IPS-18c (cell line): ENCODE measurements around the gene ITPRIPL1.

Experiments used
- H3K4me3 ChIP-seq: 2 replicates; pipeline ENCODE4 v1.7.0; 2013; ENCODE audit warnings: low read depth, mild to moderate bottlenecking, low read length, moderate library complexity; ENCODE audit not compliant: insufficient read depth
- H3K9me3 ChIP-seq: one replicate; pipeline ENCODE4 v1.6.1; 2013; ENCODE audit warnings: mild to moderate bottlenecking, low read length, moderate library complexity; ENCODE audit not compliant: control insufficient read depth, insufficient read depth

ITPRIPL1 gene

DNA sequence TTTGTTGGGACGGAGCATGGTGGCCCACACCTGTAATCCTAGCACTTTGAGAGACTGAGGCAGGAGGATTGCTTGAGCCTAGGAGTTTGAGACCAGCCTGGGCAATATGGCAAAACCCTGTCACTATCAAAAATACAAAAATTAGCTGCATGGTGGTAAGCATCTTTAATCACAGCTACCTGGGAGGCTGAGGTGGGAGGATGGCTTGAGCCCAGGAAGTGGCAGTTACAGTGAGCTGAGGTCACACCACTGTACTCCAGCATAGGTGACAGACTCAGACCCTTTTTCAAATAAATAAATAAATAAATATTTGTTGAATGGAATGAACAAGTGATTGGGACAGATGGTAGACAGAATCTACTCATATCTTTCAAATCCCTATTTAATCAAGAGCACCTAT lies 5.7 kb upstream of the ITPRIPL1 start:
- H3K9me3 ChIP-seq: no peaks in the 10 kb centered on the region
- no peak overlapping the region for H3K4me3 ChIP-seq

DNA sequence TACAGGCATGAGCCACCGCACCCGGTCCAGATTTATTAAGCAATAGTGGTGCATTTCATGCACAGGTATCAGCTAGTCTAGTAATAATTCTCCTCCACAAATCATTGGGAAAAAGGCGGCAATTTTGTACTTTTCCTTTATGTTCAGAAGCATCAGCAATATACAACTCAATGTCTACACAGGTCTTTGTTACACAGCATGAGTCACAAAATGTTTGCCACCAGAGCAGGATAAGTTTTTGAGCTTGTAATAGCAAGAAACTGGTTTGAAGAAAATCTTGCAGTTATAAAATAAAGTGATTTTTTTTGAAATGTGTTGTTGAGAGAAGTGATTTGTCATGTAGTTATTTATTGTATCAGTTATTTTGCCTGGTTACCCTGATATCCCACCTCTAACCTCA lies 4.8 kb upstream of the ITPRIPL1 start:
- Histone ChIP-seq H3K4me3 (no peak overlapping the region), H3K9me3 (no peaks in the 10 kb centered on the region)

DNA sequence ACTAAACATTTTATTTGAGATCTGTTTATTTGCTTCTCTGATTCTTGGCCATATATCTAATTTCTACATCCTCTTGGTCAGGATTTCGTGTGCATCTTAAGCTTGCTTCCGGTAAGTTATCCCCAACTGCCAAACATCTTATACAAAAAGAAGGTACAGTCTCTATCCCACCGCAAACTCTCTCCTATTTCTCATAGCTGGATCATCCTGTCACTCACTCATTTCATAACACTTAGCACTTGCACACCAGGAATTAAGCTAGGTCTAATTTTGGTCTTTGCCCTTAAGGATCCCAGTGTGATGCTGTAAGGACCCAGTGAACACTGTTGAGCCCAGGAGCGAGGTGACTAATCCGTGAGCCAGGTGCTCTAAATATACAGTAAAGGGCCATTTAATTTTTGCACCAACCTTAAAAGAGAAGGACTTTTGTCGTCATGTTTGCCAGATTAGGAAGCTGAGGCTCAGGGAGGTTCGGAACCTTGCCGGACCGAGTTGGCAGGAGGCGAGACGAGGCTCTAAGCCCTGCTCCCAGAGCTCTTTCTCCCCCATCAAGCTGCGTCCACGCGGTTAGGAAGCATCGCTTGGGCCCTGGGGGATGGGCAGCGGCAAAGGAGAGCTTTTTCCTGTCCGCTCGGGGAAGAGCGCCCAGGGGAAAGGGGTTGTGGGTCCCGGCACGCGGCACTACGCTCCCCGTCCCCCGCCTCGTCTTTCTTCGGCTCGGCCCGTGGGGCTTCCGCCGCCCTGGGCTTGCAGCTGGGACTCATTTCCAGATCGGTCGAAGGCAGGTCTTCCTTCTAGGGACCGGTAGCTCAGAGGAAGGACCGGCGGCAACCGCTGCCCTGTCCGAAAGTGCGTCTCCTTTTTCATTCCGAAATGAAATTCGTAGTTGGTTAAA lies 4.1 kb upstream of the ITPRIPL1 start:
- Histone ChIP-seq H3K9me3 (no peaks in the 10 kb centered on the region), H3K4me3 (peak overlapping the region; percentile 63)

DNA sequence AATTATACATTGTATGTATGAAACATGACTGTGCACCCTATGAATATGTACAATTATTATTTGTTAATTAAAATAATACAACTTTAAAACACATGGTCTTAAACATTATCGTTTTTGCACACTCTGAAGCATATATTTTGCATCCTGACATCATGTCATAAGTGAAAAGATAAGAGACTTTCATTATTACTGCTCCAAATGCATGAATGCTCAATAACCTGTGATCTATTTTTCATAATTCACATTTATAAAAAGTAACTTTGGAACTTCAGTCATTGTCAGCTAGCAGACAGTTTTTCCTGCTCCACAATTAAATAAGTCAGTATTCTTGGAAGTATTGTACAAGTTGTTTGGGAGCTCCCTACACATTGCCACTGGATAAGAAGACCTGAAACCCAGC lies 1.3 kb upstream of the ITPRIPL1 start:
- no peaks in the 10 kb centered on the region for H3K9me3 ChIP-seq
- no peak overlapping the region for H3K4me3 ChIP-seq

DNA sequence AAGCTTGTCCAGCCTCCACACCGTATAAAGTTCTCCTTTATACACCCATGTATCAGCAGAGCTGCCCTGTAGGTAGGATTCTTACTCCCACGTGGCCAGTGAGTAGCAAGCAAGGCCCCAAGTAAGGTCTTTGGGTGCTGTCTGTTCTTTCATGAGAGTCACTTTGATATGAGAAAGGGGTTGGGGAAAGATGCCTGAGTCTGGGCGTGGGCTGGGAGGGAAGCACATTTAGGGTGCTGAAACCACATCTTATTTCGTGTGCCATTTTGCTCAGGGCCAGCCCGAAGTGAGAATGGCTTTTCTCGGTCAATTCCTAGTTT lies 436 bp upstream of the ITPRIPL1 start:
- H3K4me3 ChIP-seq: peak overlapping the region; percentile 56
- no peaks in the 10 kb centered on the region for H3K9me3 ChIP-seq

DNA sequence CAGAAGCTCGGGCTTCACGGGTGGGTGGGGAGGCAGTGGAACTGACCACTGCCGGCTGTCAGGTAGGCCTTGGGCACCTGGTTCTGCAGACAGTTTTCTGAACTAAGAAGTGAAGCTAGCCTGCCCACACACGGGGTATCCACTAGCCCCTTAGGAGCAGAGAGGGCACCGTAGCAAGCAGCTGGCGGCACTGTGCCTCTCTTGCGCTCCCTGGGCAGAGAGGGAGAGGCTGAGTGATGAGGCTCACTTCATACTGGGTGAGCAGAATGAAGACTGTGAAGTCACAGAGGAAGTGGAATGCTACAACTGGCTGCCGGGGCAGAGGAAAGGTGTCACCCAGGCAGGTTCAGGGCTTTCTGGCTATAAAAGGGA lies 753 bp downstream of the ITPRIPL1 start:
- Histone ChIP-seq H3K9me3 (no peaks in the 10 kb centered on the region), H3K4me3 (peak overlapping the region; percentile 56)

DNA sequence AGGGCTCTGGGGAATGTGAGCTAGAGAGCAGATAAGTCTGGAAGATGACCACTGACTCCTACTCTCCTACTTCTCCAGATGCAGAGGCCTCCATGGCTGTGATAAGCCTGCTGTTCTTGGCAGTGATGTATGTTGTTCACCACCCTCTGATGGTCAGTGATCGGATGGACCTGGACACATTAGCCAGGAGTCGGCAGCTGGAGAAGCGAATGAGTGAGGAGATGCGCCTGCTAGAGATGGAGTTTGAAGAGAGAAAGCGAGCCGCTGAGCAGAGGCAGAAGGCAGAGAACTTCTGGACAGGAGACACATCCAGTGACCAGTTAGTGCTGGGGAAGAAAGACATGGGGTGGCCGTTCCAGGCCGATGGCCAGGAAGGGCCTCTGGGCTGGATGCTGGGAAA lies 1.4 kb downstream of the ITPRIPL1 start:
- Histone ChIP-seq H3K9me3 (no peaks in the 10 kb centered on the region), H3K4me3 (no peak overlapping the region)

DNA sequence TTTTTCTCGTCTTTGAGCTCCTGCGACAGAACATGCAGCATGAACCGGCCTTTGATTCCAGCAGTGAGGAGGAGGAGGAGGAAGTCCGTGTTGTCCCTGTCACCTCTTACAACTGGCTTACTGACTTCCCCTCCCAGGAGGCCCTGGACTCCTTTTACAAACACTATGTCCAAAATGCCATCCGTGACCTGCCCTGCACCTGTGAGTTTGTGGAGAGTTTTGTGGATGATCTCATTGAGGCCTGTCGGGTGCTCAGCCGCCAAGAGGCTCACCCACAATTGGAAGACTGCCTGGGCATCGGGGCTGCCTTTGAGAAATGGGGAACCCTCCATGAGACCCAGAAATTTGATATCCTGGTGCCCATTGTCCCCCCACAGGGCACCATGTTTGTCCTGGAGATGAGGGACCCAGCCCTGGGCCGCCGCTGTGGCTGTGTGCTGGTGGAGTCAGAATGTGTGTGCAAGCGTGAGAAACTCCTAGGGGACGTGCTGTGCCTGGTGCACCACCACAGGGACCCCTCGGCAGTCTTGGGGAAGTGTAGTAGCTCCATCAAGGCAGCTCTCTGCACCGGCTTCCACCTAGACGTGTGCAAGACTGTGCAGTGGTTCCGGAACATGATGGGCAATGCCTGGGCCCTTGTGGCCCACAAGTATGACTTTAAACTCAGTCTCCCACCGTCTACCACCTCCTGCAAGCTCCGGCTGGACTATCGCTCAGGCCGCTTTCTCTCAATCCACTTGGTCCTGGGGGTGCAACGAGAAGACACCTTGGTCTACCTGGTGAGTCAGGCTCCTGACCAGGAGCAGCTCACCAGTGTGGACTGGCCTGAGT lies 2.1 kb downstream of the ITPRIPL1 start:
- Histone ChIP-seq H3K9me3 (no peaks in the 10 kb centered on the region), H3K4me3 (no peak overlapping the region)

DNA sequence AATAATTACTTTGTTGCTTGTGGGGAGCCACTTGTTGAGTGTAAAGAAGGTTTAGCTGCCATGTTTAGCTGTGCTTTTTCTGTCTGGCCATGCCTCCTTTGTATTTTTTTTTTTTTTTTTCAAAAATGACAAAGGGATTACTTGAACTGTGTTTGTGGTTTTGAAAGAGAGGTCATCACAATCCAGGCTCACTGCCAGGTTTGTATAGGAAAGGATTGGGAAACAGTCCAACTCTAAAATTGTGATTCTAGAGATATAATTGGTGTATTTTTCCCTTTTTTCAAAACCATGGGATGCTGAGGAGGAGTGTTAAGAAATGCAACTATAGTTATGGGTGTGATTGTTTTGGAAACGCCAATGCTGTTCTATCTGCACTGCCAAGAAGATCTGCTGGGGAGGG lies 4.3 kb downstream of the ITPRIPL1 start:
- no peak overlapping the region for H3K4me3 ChIP-seq
- H3K9me3 ChIP-seq: no peaks in the 10 kb centered on the region

DNA sequence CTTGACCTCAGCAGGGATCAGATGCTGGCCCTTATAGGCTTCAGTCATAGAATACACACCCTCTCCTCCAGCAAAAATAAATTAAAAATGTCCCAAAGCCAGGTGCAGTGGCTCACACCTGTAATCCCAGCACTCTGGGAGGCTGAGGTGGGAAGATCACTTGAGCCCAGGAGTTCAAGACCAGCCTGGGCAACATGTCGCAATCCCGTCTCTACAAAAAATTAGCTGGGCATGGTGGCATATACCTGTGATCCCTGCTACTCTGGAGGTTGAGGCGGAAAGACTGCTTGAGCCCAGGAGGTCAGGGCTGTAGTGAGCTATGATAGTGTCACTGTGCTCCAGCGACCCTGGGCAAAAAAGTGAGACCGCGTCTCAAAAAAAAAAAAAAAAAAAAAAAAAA lies 4.8 kb downstream of the ITPRIPL1 start:
- Histone ChIP-seq H3K4me3 (no peak overlapping the region), H3K9me3 (no peaks in the 10 kb centered on the region)

DNA sequence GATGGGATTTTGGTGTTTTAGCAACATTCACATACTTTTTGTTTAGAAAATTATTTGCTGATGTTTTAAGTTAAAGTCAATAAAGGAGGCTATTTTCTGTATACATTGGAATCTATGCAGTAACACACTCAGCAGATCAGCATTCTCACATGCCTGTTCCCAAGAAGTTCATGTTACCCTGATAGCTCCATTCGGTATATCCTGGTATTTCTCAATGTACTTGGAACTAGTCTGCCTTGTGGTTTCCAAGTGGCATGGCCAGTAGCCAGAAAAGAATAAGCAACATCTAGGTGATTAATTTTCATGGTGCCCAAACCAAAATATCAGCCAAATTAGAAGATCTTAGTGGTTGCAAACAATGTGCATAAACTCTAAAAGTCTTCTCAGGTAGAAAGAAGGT lies 5.3 kb downstream of the ITPRIPL1 start:
- Histone ChIP-seq H3K4me3 (no peak overlapping the region), H3K9me3 (no peaks in the 10 kb centered on the region)

DNA sequence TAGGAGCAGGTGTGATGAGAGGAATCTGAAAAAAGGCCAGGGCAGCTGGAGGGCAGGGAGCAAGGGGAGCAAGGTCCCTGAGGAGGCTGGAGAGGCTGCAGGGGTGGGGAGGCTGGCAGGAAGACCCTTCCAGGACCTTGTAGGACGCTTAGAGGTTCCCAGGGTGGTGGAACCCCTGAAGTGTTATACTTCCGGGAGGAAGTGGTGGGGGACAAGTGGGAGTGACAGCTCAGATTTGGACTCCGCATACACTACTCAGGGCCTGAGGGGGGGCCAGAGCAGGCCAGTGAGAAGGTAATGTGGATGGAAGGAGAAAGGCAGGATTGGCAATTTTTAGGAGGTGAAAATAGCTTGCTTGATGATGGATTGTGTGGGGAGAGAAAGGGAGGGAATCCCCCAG lies 8.6 kb downstream of the ITPRIPL1 start:
- H3K9me3 ChIP-seq: no peaks in the 10 kb centered on the region
- H3K4me3 ChIP-seq: no peak overlapping the region

DNA sequence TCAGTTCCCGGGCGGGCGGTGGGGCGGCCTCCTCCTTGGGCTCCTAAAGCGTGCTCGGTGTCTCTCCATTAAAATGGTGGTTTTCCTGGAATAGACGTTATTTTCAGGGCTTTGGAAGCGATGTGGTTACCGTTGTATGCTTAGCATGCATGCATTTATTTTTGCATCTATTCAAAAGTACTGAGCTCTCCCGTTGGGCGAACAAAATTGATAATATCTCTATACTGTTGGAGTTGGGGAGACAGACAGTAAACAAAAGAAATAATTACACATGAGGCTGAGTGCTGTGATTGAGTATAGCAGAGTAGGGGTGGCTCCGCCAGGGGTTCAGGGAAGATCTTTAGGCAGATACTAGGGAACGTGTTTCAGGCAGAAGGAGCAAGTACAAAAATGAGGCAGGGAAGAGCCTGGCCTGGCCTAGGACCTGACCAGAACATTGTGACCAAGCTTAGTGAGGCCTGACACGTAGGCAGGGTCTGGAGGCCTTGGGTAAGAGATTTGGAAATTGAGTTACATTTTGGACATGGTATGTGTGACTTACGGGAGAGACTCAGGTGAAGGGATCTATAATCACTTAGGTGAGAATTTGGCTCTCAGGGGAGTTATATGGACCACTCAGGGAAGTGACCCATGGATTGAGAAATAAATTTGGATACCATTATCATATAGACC lies 11.1 kb downstream of the ITPRIPL1 start:
- peak overlapping the region; percentile 85 for H3K4me3 ChIP-seq
- H3K9me3 ChIP-seq: no peaks in the 10 kb centered on the region

DNA sequence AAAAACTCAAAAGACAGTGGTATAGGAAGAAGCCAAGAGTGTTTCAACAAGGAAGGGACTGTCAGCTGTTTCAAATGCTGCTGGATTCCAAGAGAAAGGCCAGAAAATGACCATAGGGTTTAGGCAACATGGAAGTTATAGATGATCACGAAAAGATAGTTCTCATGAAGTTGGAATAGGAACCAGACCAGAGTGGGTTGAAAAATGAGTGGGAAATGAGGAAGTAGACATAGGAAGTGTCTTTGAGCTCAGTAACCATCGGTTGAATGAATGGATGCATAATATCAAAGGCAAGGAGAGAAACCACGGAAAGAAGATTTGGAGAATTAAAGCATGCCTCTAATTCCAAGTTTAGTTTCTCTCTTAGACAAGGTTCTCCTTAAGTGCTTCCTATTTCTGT lies 11.8 kb downstream of the ITPRIPL1 start:
- Histone ChIP-seq H3K4me3 (peak overlapping the region; percentile 85; the same call in 1 of the 2 replicates), H3K9me3 (no peaks in the 10 kb centered on the region)

DNA sequence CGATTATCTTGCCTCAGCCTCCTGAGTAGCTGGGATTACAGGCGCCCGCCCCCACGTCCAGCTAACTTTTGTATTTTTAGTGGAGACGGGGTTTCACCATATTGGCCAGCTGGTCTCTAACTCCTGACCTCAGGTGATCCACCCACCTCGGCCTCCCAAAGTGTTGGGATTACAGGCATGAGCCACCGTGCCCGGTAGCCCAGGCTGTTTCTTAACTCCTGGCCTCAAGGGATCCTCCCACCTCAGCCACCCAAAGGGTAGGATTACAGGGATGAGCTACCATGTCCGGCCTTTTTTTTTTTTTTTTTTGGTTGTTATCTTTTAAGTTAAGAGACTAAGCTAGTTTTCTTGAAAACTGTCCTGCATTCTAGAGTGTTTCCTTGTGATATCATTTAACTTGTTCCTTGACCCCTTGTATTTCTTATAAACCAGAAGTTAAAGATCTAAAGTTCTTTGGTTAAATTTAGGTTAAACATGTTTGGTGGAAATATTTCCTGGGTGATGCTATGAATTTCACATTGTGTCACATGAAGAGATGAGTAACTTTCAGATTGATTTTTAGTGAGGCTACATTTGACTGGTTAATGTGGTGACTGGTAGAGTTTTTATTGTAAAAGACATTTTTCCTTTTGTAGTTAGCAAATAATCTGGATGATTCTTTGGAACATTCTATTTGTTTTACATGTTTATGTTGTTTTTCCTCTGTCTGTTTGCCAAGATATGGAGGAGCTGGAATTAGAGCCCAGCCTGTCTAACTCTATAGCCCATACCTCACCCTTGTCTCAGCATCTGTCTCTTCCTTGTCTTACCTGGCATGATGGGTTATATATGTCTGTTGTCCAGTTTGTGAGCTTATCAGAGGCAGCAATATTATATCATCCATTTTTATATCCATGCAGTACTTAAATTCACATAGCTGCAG lies 15.6 kb downstream of the ITPRIPL1 start:
- no peak overlapping the region for H3K4me3 ChIP-seq

DNA sequence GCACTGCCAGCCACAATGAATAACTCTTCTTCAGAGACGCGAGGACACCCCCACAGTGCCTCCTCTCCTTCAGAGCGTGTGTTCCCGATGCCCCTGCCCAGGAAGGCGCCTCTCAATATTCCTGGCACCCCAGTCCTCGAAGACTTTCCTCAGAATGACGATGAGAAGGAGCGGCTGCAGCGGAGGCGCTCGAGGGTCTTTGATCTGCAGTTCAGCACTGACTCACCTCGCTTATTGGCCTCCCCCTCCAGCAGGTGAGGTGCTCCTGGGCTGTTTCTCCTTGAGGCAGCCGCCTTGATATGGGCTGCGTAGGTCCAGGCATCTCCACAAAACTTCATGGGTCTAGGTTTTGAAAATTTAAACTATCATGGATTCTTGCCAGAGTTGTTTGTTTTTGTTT lies 16.5 kb downstream of the ITPRIPL1 start:
- H3K4me3 ChIP-seq: no peak overlapping the region
- H3K9me3 ChIP-seq: no peaks in the 10 kb centered on the region

More for the DNA sequence above, 15.6 kb downstream of the ITPRIPL1 start:
- H3K9me3 ChIP-seq: no peaks in the 10 kb centered on the region

DNA sequence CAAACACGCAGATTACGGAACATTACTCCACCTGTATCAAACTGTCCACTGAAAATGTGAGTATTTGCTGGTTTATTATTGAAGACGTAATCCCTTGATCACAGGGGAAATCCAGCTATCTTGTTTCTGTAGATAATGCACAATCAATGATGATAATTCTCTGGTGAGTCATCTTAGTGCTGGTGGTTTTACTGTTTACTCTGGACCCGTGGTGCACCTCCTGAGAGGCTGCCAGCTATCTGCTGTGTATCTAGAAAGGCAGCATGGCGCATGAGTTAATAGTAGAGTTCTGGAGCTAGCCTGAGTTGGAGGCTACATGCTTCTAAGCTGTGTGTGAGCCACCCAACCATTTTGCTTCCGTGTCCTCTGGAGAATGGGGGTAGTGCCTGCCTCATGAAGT lies 17.0 kb downstream of the ITPRIPL1 start:
- no peaks in the 10 kb centered on the region for H3K9me3 ChIP-seq
- no peak overlapping the region for H3K4me3 ChIP-seq
